AG04449 (cell line): ENCODE measurements around the gene SLC2A11.

Source experiments
- CTCF ChIA-PET: fragments of 350-600 bp; formaldehyde crosslinking; extraction: SDS; loops from one replicate; lab custom pipeline; 2021; ENCODE audit warnings: antibody characterized with exemption; lab: Yijun Ruan, JAX
- POLR2A ChIA-PET: fragments of 400-600, 350-600 bp; formaldehyde crosslinking; extraction: SDS; loops from one replicate; lab custom pipeline; 2020; ENCODE audit warnings: antibody characterized with exemption, inconsistent platforms; lab: Yijun Ruan, JAX
- DNase-seq: peaks from one replicate; pipeline ENCODE4 v3.0.0-alpha.2; 2010; ENCODE audit warnings: low read depth, low spot score
- H3K4me3 ChIP-seq: 2 replicates; pipeline ENCODE4 v1.5.1; 2011; ENCODE audit warnings: low read depth, mild to moderate bottlenecking, control low read depth, low read length
- CTCF ChIP-seq: IDR thresholded peaks from one replicate; pipeline ENCODE4 v1.5.1; 2011; ENCODE audit warnings: mild to moderate bottlenecking, moderate library complexity, low read length, control low read depth, inconsistent platforms; ENCODE audit not compliant: insufficient read depth; ENCODE audit errors: missing control alignments

The SLC2A11 gene

GRCh38 chr22:23892706-23893105 lies 35.0 kb downstream of the SLC2A11 start:
- CTCF ChIA-PET: interaction anchor here (1.1 to 2.9 kb wide), 7 partner anchors 15 to 43 kb away, joined by 3 to 29 read pairs (median 12); partner anchors contain the start of gene SLC2A11
- H3K4me3 ChIP-seq: no peak overlapping the region
- no peak for DNase-seq
- TF ChIP-seq CTCF: no peak
- POLR2A ChIA-PET: no interaction called here

GRCh38 chr22:23893121-23893944 lies 35.7 kb downstream of the SLC2A11 start:
- peak overlapping the region; percentile 94 for H3K4me3 ChIP-seq
- POLR2A ChIA-PET: interaction anchor here (1.1 to 2.0 kb wide), 5 partner anchors 20 to 124 kb away, joined by 3 to 17 read pairs (median 4); partner anchors contain the start of gene SLC2A11
- TF ChIP-seq CTCF: no peak
- DNase-seq: no peak
- CTCF ChIA-PET: interaction anchor here (0.6 to 2.9 kb wide), 20 partner anchors 8 to 265 kb away, joined by 3 to 29 read pairs (median 7); partner anchors contain the start of genes CHCHD10 and SLC2A11

GRCh38 chr22:23893945-23894709 lies 36.5 kb downstream of the SLC2A11 start, which contains the start of gene MIF:
Gene MIF, plus strand, starts transcription at chr22:23894383. Its CDS starts 92 bp downstream, at chr22:23894475.
- peak; percentile 78 for TF ChIP-seq CTCF
- ChIA-PET POLR2A (interaction anchor here (0.7 to 2.0 kb wide), 7 partner anchors 9 to 126 kb away, joined by 3 to 17 read pairs (median 4); partner anchors contain the start of genes CHCHD10 and SLC2A11), CTCF (interaction anchor here (0.6 to 2.9 kb wide), 23 partner anchors 9 to 264 kb away, joined by 3 to 29 read pairs (median 6); partner anchors contain the start of genes CHCHD10 and SLC2A11)
- peak; percentile 49 for DNase-seq
- peak within 1 kb of the TSS; percentile 94 for H3K4me3 ChIP-seq

- ChIA-PET POLR2A (interaction anchor here (0.7 to 2.0 kb wide), 5 partner anchors 8 to 127 kb away, joined by 4 to 17 read pairs (median 4); partner anchors contain the start of genes CHCHD10 and SLC2A11), CTCF (interaction anchor here (0.8 to 2.9 kb wide), 18 partner anchors 8 to 263 kb away, joined by 3 to 29 read pairs (median 8); partner anchors contain the start of genes CHCHD10 and SLC2A11)
- peak; percentile 35 for TF ChIP-seq CTCF
- H3K4me3 ChIP-seq: peak overlapping the region; percentile 94
- DNase-seq: no peak
Measured at GRCh38 chr22:23894710-23895598, 37.3 kb downstream of the SLC2A11 start.

GRCh38 chr22:23895599-23896144 lies 38.0 kb downstream of the SLC2A11 start:
- peak overlapping the region; percentile 94 for H3K4me3 ChIP-seq
- DNase-seq: no peak
- no peak for TF ChIP-seq CTCF
- CTCF ChIA-PET: no interaction called here
- POLR2A ChIA-PET: interaction anchor here (0.6 kb wide), 1 partner anchor 18 kb away, joined by 4 read pairs; no protein-coding TSS in a partner anchor
